ENCODE data around the gene CAMKK2.

- TF ChIP-seq CEBPB (IDR thresholded peaks at IDR 0.05) (no peak), ZBTB7A (IDR thresholded peaks at IDR 0.05; ENCODE audit: low read depth) (0 out of 2 replicates have a peak, but pooled peaks have one; percentile 12), TAF1 (IDR thresholded peaks at IDR 0.05; ENCODE audit: low read depth) (no peak; the same call in 1 of the 2 replicates), TEAD4 (IDR thresholded peaks at IDR 0.05) (no peak), MAX (IDR thresholded peaks at IDR 0.05) (peak; percentile 91), YY1 (IDR thresholded peaks at IDR 0.05; ENCODE audit: low read depth) (no peak)
Measured at GRCh38 chr12:121295746-121296617, 527 bp downstream of the CAMKK2 start.
